ENCODE results near the gene TMEM212.

TMEM212 gene

DNA sequence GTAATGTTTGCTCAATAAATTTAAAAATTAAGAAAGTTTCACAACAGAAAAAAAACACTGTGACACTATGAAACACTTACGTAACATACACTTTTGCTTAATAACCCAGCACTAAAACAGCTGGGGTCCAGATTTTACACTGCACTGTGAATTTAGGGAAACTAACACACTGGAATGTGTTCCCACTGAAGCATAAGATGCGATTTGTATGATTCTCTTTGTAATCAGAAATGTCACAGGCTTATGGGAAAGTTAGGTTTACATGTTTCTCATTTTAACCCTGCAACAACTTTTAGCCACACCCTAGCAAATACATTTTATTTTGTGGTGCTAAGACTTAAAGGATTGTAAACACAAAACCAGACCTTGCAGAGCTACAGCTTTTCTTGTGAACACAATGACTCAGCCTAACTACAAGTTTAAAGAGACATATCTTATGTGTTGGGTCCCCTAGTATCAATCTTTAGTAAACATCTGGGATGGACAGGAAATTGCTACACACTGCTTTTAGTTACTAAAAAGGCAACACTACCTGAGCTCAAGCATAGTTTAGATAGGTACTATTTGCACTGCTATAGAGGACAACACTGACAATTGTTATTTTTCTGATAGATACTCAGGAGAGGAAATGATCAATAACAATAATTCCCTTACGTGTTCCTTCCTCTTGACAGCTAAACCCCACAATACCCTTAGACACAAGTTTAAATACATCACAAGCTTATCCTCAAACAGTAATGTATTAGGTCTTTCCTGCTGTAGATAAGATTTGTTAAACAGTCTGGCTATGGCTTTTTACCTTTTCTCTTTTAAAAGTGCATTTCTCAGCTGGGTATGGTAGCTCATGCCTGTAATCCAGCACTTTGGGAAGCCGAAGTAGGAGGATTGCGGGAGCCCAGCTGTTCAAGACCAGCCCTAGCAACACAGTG is 36.7 kb upstream of the TMEM212 start:
- Histone ChIP-seq H3K27ac (ENCODE audit: low read depth, low read length) (no peak overlapping the region), H3K9me3 (ENCODE audit: low read length) (no peaks in the 10 kb centered on the region), H3K9ac (ENCODE audit: low read length) (no peak overlapping the region), H3K4me3 (ENCODE audit: low read depth in 1 of 2, low read length in 2 of 2) (no peak overlapping the region), H3K4me1 (ENCODE audit: insufficient read depth, low read length) (peaks cover 16% of the 10 kb centered on the region), H3K36me3 (ENCODE audit: insufficient read depth, low read length) (no peaks in the 10 kb centered on the region), H3K27me3 (ENCODE audit: control insufficient read depth in 1 of 2, insufficient read depth in 2 of 2, low read length in 2 of 2) (no peaks in the 10 kb centered on the region)

- no peaks in the 10 kb centered on the region for H3K9me3 ChIP-seq (ENCODE audit: low read length)
- no peak overlapping the region for H3K27ac ChIP-seq (ENCODE audit: low read depth, low read length)
- H3K36me3 ChIP-seq (ENCODE audit: insufficient read depth, low read length), result no peaks in the 10 kb centered on the region
- H3K4me1 ChIP-seq (ENCODE audit: insufficient read depth, low read length), result peaks cover 10% of the 10 kb centered on the region
- H3K4me3 ChIP-seq (ENCODE audit: low read depth in 1 of 2, low read length in 2 of 2), result no peak overlapping the region
- no peak overlapping the region for H3K9ac ChIP-seq (ENCODE audit: low read length)
- no peaks in the 10 kb centered on the region for H3K27me3 ChIP-seq (ENCODE audit: control insufficient read depth in 1 of 2, insufficient read depth in 2 of 2, low read length in 2 of 2)
These were observed 35.9 kb upstream of the TMEM212 start for GRCh38 chr3:171807129-171807675.

DNA sequence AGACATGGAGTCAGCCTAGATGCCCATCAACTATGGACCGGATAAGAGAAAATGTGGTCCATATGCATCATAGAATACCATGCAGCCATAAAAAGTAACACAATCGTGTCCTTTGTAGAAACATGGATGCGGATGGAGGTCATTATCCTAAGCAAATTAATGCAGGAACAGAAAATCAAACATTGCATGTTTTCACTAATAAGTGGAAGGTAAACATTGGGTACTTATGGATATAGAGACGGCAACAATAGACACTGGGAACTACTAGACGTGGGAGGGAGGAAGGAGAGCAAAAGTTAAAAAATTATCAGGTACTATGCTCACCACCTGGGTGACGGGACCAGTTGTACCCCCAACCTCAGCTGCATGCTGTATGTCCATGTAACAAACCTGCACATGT is 35.3 kb upstream of the TMEM212 start:
- H3K9ac ChIP-seq (ENCODE audit: low read length), result no peak overlapping the region
- H3K27ac ChIP-seq (ENCODE audit: low read depth, low read length), result no peak overlapping the region
- peaks cover 4% of the 10 kb centered on the region for H3K4me1 ChIP-seq (ENCODE audit: insufficient read depth, low read length)
- H3K36me3 ChIP-seq (ENCODE audit: insufficient read depth, low read length), result no peaks in the 10 kb centered on the region
- no peak overlapping the region for H3K4me3 ChIP-seq (ENCODE audit: low read depth in 1 of 2, low read length in 2 of 2)
- H3K9me3 ChIP-seq (ENCODE audit: low read length), result no peaks in the 10 kb centered on the region
- no peaks in the 10 kb centered on the region for H3K27me3 ChIP-seq (ENCODE audit: control insufficient read depth in 1 of 2, insufficient read depth in 2 of 2, low read length in 2 of 2)

- peaks cover 4% of the 10 kb centered on the region for H3K4me1 ChIP-seq (ENCODE audit: insufficient read depth, low read length)
- peak overlapping the region; percentile 7 for H3K9ac ChIP-seq (ENCODE audit: low read length)
- no peaks in the 10 kb centered on the region for H3K36me3 ChIP-seq (ENCODE audit: insufficient read depth, low read length)
- no peaks in the 10 kb centered on the region for H3K27me3 ChIP-seq (ENCODE audit: control insufficient read depth in 1 of 2, insufficient read depth in 2 of 2, low read length in 2 of 2)
- peak overlapping the region; percentile 82 for H3K27ac ChIP-seq (ENCODE audit: low read depth, low read length)
- peak overlapping the region; percentile 68 to 73 for H3K4me3 ChIP-seq (ENCODE audit: low read depth in 1 of 2, low read length in 2 of 2)
- H3K9me3 ChIP-seq (ENCODE audit: low read length), result no peaks in the 10 kb centered on the region
These were observed 33.6 kb upstream of the TMEM212 start for GRCh38 chr3:171809611-171809860.

- Histone ChIP-seq H3K4me1 (ENCODE audit: insufficient read depth, low read length) (peaks cover 4% of the 10 kb centered on the region), H3K4me3 (ENCODE audit: low read depth in 1 of 2, low read length in 2 of 2) (peak within 1 kb of the TSS; percentile 68 to 73), H3K9ac (ENCODE audit: low read length) (peak within 1 kb of the TSS; percentile 7), H3K27me3 (ENCODE audit: control insufficient read depth in 1 of 2, insufficient read depth in 2 of 2, low read length in 2 of 2) (no peaks in the 10 kb centered on the region), H3K9me3 (ENCODE audit: low read length) (no peaks in the 10 kb centered on the region), H3K27ac (ENCODE audit: low read depth, low read length) (peak within 1 kb of the TSS; percentile 82), H3K36me3 (ENCODE audit: insufficient read depth, low read length) (no peaks in the 10 kb centered on the region)
These were observed 33.1 kb upstream of the TMEM212 start, which contains the start of gene PLD1 for GRCh38 chr3:171809861-171810628. Gene PLD1, minus strand, starts transcription at chr3:171810483. Its CDS starts 72,432 bp downstream, at chr3:171738051.

DNA sequence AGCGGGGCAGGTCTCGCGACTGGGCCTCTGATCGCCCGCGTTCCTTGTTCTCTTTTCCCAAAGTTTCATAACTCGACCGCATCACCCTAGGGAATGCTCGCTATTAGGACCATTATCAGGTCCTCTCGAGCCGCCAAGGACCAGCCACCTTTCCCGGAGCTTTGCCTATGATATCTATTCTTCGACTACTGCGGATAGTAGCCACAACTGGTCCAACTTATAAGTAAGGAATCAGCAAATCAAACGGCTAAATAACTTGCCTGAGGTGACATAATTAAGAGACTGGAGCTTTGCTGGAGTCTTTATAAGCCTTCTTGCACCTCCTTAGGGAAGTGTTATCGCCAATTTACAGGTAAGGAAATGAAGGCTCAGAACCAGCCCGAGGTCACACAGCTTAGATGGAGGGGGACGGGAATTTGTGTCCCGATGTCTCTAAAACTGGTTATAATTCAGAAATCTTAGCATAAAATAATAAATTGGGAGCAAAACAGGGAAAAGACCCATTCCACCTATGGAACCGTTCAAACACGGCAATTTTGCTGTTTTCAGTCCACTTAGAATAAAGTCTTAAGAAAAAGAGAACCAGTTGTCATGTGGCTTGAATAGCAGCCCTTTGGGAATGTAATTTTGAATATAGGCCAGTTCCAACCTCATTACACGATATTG is 32.4 kb upstream of the TMEM212 start:
- Histone ChIP-seq H3K9ac (ENCODE audit: low read length) (no peak overlapping the region), H3K36me3 (ENCODE audit: insufficient read depth, low read length) (no peaks in the 10 kb centered on the region), H3K27me3 (ENCODE audit: control insufficient read depth in 1 of 2, insufficient read depth in 2 of 2, low read length in 2 of 2) (no peaks in the 10 kb centered on the region)

DNA sequence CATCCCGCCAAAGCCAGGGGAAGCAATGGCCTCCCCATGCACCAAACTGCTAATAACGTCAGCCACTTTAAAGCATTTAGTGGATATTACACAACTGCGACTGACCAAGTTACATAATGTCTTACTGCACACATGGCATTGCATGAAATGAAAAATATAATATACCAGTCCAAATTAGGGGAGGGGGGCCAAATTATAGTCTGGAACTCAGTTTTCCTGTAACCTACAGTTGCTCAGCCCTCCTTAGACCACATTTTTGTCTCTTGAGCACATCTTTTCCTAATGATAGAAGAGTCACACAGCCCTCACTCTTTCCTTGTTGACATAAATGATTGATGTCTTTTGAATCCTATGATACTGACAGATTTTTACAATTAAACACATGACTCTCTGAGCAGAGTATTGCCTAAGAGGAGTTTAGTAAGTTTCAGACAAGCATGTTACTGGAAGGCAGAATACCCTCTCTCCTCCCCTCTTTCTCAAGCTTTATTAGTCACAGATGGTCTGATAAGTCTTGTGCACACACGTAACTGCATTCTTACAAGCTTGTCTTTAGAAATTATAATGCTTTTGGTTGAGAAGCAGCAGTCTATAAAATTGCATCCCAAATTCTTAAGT is 31.7 kb upstream of the TMEM212 start:
- no peaks in the 10 kb centered on the region for H3K9me3 ChIP-seq (ENCODE audit: low read length)
- no peaks in the 10 kb centered on the region for H3K27me3 ChIP-seq (ENCODE audit: control insufficient read depth in 1 of 2, insufficient read depth in 2 of 2, low read length in 2 of 2)
- H3K9ac ChIP-seq (ENCODE audit: low read length), result no peak overlapping the region
- H3K4me3 ChIP-seq (ENCODE audit: low read depth in 1 of 2, low read length in 2 of 2), result no peak overlapping the region
- peaks cover 4% of the 10 kb centered on the region for H3K4me1 ChIP-seq (ENCODE audit: insufficient read depth, low read length)
- no peaks in the 10 kb centered on the region for H3K36me3 ChIP-seq (ENCODE audit: insufficient read depth, low read length)
- peak overlapping the region; percentile 24 for H3K27ac ChIP-seq (ENCODE audit: low read depth, low read length)

More for the DNA sequence above, 32.4 kb upstream of the TMEM212 start:
- H3K27ac ChIP-seq (ENCODE audit: low read depth, low read length), result peak overlapping the region; percentile 82
- H3K4me3 ChIP-seq (ENCODE audit: low read depth in 1 of 2, low read length in 2 of 2), result peak overlapping the region; percentile 68 to 73
- H3K4me1 ChIP-seq (ENCODE audit: insufficient read depth, low read length), result peaks cover 4% of the 10 kb centered on the region
- H3K9me3 ChIP-seq (ENCODE audit: low read length), result no peaks in the 10 kb centered on the region

- no peak overlapping the region for H3K9ac ChIP-seq (ENCODE audit: low read length)
- H3K27ac ChIP-seq (ENCODE audit: low read depth, low read length), result peak overlapping the region; percentile 24
- no peaks in the 10 kb centered on the region for H3K27me3 ChIP-seq (ENCODE audit: control insufficient read depth in 1 of 2, insufficient read depth in 2 of 2, low read length in 2 of 2)
These were observed 31.2 kb upstream of the TMEM212 start for GRCh38 chr3:171811913-171812335.

DNA sequence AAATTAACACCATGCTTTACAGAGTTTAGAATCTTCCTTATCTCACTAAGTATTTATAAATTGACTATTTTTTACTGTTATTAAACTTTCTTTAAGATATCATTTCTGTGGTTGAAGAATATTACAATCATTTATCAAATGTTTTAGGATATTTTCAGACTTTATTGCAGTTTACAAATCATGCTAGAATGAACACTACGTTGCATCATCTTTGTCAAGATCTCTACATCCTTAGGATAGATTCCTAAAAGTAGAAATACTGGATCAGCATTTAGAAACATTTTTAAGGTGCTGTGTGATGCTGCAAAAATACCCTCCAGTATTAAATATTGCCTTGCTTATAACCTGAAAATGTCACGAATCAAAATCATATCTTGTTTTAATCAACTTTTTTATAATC is 30.3 kb upstream of the TMEM212 start:
- no peak overlapping the region for H3K4me3 ChIP-seq (ENCODE audit: low read depth in 1 of 2, low read length in 2 of 2)
- H3K9ac ChIP-seq (ENCODE audit: low read length), result no peak overlapping the region
- no peak overlapping the region for H3K27ac ChIP-seq (ENCODE audit: low read depth, low read length)
- no peaks in the 10 kb centered on the region for H3K27me3 ChIP-seq (ENCODE audit: control insufficient read depth in 1 of 2, insufficient read depth in 2 of 2, low read length in 2 of 2)
- H3K4me1 ChIP-seq (ENCODE audit: insufficient read depth, low read length), result peaks cover 4% of the 10 kb centered on the region
- no peaks in the 10 kb centered on the region for H3K36me3 ChIP-seq (ENCODE audit: insufficient read depth, low read length)
- no peaks in the 10 kb centered on the region for H3K9me3 ChIP-seq (ENCODE audit: low read length)

More at GRCh38 chr3:171811913-171812335, 31.2 kb upstream of the TMEM212 start:
- H3K4me3 ChIP-seq (ENCODE audit: low read depth in 1 of 2, low read length in 2 of 2), result no peak overlapping the region
- H3K36me3 ChIP-seq (ENCODE audit: insufficient read depth, low read length), result no peaks in the 10 kb centered on the region
- no peaks in the 10 kb centered on the region for H3K9me3 ChIP-seq (ENCODE audit: low read length)
- peaks cover 4% of the 10 kb centered on the region for H3K4me1 ChIP-seq (ENCODE audit: insufficient read depth, low read length)

GRCh38 chr3:171813278-171813896 is 29.8 kb upstream of the TMEM212 start:
- H3K4me3 ChIP-seq (ENCODE audit: low read depth in 1 of 2, low read length in 2 of 2), result no peak overlapping the region
- peaks cover 4% of the 10 kb centered on the region for H3K4me1 ChIP-seq (ENCODE audit: insufficient read depth, low read length)
- no peaks in the 10 kb centered on the region for H3K9me3 ChIP-seq (ENCODE audit: low read length)
- no peaks in the 10 kb centered on the region for H3K27me3 ChIP-seq (ENCODE audit: control insufficient read depth in 1 of 2, insufficient read depth in 2 of 2, low read length in 2 of 2)
- no peaks in the 10 kb centered on the region for H3K36me3 ChIP-seq (ENCODE audit: insufficient read depth, low read length)
- no peak overlapping the region for H3K9ac ChIP-seq (ENCODE audit: low read length)
- H3K27ac ChIP-seq (ENCODE audit: low read depth, low read length), result no peak overlapping the region

Measured in muscle layer of colon (tissue), 2 donors.